GM19239 (cell line): Measurements from ENCODE around the gene NPSR1.
"Not testable (repeated sequence)": the region's sequence is repeated elsewhere in the genome, so short reads cannot be mapped to it uniquely, and the experiment has no call there.

ENCODE experiments used
- DNase-seq: peaks from one replicate; pipeline ENCODE4 v3.0.0; 2011; ENCODE audit warnings: low spot score; ENCODE audit not compliant: insufficient read length
- FAIRE-seq: peaks from 2 replicates; lab custom pipeline; 2011; peaks lifted over from hg19 to GRCh38; lab: Jason Lieb, UNC

The NPSR1 gene

GRCh38 chr7:34657632-34658268 is at the start of gene NPSR1:
Gene NPSR1 (plus strand): TSS chr7:34658218. CDS start chr7:34658413, 195 bp downstream.
- DNase-seq (no peak), FAIRE-seq (no peak)

DNA sequence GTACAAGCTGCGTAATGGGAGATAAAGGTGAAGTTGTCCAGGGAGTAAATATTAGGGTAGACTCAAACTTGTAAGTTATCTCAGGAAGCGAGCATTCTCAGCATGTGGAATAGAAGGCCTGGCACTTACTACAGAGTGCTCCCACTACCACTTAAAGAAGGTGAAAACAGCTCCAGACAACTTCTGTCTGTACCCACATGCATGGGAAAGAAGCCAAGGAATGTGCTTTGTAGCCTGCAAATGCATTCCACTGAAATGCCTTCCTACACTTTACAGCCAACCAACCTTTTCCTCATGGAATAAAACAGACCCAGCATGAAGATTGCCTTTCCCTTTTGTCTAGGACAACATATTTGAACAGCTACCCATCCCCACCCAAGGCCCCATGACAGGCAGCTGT is 45.4 kb upstream of the NPSR1 start:
- DNase-seq, result no peak
- no peak for FAIRE-seq

DNA sequence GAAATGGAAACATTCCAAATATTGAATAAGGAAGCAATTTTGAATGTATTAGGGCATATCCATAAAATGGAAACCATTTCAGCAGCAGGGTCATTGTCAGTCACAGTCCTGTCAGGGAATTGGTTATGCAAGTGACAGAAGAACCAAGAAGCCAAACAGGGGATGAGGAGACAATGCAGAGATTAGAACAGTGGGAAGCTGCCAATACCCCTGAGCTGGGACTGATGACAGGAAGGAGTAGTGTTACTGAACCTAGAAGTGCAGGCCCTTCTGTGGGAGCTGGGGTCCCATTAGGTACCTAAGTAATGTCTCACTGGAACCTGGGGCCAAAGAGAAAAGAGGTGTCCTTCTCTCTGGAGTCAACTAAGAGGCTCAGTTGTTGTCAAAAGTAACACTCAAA is 37.6 kb upstream of the NPSR1 start:
- no peak for FAIRE-seq
- no peak for DNase-seq

GRCh38 chr7:34622182-34622581 is 35.8 kb upstream of the NPSR1 start:
- no peak for DNase-seq
- FAIRE-seq, result no peak

DNA sequence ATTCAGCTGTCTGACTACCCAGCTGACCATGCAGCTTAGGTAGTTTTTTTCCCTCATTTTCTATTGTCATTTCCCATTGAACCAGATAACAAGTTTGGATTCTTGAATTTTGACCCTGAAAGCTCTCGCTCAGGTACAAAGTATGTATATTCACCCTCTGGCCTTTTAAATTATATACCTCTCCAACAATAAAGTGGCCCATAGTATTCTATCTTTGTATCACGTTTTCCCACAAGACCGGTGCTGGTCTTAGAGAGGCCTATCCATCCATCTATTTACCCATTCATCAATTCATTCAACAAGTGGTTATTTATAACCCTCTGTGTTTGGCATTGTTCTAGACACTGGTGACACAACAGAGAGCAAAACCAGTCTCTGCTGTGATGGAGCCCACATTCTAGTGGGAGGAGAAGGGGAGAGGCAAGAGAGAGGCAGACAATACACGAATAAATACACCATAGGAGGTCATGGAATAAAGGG is 35.2 kb upstream of the NPSR1 start:
- FAIRE-seq, result no peak

DNA sequence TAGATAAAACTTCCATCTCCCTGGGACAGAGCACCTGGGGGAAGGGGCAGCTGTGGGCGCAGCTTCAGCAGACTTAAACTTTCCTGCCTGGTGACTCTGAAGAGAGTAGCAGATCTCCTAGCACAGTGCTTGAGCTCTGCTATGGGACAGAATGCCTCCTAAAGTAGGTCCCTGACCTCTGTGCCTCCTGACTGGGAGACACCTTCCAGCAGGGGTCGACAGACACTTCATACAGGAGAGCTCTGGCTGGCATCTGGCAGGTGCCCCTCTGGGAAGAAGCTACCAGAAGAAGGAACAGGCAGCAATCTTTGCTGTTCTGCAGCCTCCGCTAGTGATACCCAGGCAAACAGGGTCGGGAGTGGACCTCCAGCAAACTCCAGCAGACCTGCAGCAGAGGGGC is 29.4 kb upstream of the NPSR1 start:
- not testable (repeated sequence) for FAIRE-seq, DNase-seq

More for the DNA sequence above, 35.2 kb upstream of the NPSR1 start:
- no peak for DNase-seq

- DNase-seq, result no peak
- no peak for FAIRE-seq
Observed at GRCh38 chr7:34652809-34653208, 5.2 kb upstream of the NPSR1 start.

- DNase-seq (no peak), FAIRE-seq (no peak)
Observed at GRCh38 chr7:34653787-34654186, 4.2 kb upstream of the NPSR1 start.

DNA sequence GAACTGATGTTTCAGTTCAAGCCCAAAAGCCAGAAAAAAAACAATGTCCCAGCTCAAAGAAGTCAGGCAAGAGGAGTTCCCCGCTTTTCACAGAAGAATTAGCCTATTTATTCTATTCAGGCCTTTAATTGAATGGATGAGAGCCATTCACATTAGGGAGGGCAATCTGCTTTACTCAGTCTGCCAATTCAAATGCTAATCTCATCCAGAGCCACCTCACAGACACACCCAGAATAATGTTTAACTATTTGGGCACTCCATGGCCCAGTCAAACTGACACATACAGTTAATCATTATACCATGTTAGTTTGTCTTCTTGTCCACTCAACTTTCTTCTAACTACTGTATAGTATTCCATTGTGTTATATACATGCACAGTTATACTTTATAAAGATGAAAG is 2.6 kb upstream of the NPSR1 start:
- no peak for FAIRE-seq
- no peak for DNase-seq

- FAIRE-seq, result no peak
- no peak for DNase-seq
Observed at GRCh38 chr7:34656041-34656440, 2.0 kb upstream of the NPSR1 start.

DNA sequence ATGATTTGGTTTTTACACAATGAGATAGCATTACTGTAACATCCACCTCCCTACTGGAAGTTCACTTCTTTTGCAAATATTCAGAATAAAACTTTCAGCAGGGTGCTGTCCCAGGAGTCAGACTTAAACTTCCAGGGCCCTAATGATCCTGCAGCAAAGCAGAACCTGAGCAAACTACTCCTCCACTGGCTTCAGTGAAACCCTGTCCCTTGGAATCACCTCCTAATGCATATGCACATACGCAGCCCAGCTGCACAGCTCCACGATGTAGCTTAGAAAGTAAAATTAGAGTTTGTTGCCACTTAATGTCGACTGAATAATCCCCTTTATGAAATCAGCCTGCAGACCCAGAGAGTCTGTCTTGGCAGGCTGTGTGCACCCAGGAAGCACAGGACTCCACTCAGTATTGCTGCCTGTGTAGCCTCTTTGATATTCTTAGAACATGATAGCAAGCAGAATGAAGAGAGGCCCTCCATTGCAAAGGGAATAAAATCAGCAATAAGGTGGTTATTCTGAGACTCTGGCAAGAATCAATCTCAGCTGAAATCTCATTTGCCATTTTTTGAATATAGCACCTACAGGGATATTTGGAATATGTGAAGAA is 1.6 kb downstream of the NPSR1 start:
- FAIRE-seq, result no peak

DNA sequence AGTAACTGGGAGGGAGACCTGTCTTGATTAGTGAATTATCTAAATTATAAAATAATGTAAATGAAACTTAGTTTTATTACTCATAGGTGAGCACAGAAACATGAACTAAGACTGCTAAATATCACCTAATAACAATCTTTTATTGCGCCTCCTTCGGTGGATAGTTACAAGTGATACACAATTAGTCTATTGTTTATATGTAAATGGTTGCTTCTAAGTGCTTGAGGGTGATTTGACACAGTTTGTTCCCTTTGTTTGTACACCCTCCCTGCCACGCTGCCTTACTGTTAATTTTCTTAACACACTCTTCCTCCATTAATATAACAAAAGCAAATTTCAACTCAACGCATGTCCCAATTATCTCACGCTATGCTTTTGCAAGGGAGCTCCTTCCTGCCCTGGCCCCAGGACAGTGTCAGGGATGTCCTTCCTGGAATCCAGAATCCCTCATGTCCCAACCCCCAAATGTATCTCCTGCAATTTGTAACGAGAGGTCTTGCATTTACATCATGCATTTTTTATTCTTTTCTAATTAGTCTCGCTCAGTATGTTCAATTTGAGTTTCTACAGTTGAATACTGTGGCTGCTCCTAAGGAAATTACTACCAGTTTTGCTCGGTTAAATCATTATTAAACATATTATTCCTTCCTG is 4.2 kb downstream of the NPSR1 start:
- no peak for FAIRE-seq
- DNase-seq, result no peak

More for the DNA sequence above, 1.6 kb downstream of the NPSR1 start:
- no peak for DNase-seq

- DNase-seq (no peak), FAIRE-seq (no peak)
Observed at GRCh38 chr7:34664755-34665154, 6.7 kb downstream of the NPSR1 start.

GRCh38 chr7:34672430-34672829 is 14.4 kb downstream of the NPSR1 start:
- FAIRE-seq, result no peak
- no peak for DNase-seq

GRCh38 chr7:34673066-34673465 is 15.0 kb downstream of the NPSR1 start:
- FAIRE-seq, result no peak
- no peak for DNase-seq

GRCh38 chr7:34675749-34676374 is 17.8 kb downstream of the NPSR1 start:
- no peak for DNase-seq
- FAIRE-seq, result peak; percentile 90

- FAIRE-seq (no peak), DNase-seq (no peak)
Observed at GRCh38 chr7:34677491-34677890, 19.5 kb downstream of the NPSR1 start.

- FAIRE-seq, result no peak
Observed at GRCh38 chr7:34687529-34687928, 29.5 kb downstream of the NPSR1 start.

GRCh38 chr7:34696415-34696814 is 38.4 kb downstream of the NPSR1 start:
- FAIRE-seq, result no peak
- DNase-seq, result no peak

More at GRCh38 chr7:34687529-34687928, 29.5 kb downstream of the NPSR1 start:
- no peak for DNase-seq

DNA sequence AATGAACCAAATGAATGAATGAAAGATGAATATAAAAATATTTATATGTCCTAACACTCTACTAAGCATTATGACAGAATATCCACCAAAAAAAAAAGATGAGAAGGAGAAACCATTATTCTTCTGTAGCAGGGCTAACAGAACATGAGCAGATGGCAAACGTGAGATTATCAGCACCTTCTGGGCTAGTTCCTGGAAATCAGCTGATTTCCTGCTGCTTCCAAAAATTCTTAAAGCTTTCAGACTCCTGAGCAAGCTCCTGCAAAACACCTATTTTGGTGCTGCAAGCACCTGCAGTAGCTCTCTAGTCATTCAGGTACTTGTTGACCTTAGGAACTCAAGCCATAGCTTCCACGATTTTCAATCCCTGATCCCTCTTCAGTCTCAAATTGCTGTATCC is 51.8 kb downstream of the NPSR1 start:
- FAIRE-seq, result no peak
- no peak for DNase-seq

DNA sequence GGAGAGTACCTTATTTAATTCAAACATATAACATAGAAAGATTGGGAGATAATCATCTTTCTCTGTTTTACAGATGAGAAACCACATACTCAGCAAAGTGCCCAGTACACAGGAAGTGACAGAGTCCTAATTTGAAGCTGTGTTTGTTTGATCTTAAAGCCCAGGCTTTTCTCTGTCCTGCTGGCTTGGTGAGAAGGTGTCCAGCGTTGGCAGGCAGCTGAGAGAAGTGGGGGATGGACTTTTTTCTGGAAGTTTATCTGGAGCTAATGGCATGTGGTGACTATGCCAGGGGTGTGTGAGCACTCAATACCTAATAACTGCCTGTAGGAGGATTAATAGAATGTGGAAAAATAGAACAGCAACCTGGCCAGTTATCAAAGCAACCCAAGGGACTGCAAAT is 60.8 kb downstream of the NPSR1 start:
- FAIRE-seq, result peak; percentile 64
- no peak for DNase-seq
